ENCODE measurements around the gene PCBP4. TPM values are rescaled to one million over a fixed set of nuclear protein-coding genes. Genes with fewer than 3 reads are reported as not detected.

Gene PCBP4
- polyA plus RNA-seq, 3 donors, result 0.09 to 1.3 (median 0.22) TPM

GRCh38 chr3:52002748-52003147 is 35.5 kb upstream of the PCBP4 start:
- Histone ChIP-seq H2AFZ (ENCODE audit: insufficient read depth, low read depth, low read length, poor library complexity, severe bottlenecking) (no peak overlapping the region), H3K4me3 (replicated peaks in 1 of 3; ENCODE audit: low read depth in 2 of 3, low read length in 3 of 3) (no peak overlapping the region), H3K27me3 (ENCODE audit: control insufficient read depth in 2 of 2, insufficient read depth in 2 of 2, low read length in 2 of 2) (no peaks in the 10 kb centered on the region), H3K36me3 (replicated peaks in 1 of 2; ENCODE audit: control insufficient read depth in 1 of 2, insufficient read depth in 2 of 2, low read length in 2 of 2) (no peaks in the 10 kb centered on the region), H3K79me2 (ENCODE audit: insufficient read depth, low read length) (no peaks in the 10 kb centered on the region), H3K9me3 (replicated peaks in 1 of 2; ENCODE audit: control insufficient read depth in 1 of 2, insufficient read depth in 1 of 2, low read length in 2 of 2) (no peaks in the 10 kb centered on the region), H3K4me2 (replicated peaks; ENCODE audit: extremely low read depth, low read length, poor library complexity, severe bottlenecking) (no peak overlapping the region), H3K4me1 (ENCODE audit: control insufficient read depth in 1 of 2, insufficient read depth in 2 of 2, low read length in 2 of 2) (peaks cover 22 to 29% of the 10 kb centered on the region in 2 donors), H3K9ac (ENCODE audit: insufficient read depth, low read length, poor library complexity, severe bottlenecking) (no peak overlapping the region), H4K20me1 (ENCODE audit: insufficient read depth, low read length) (no peaks in the 10 kb centered on the region), H3K27ac (ENCODE audit: low read depth in 1 of 2, low read length in 2 of 2) (no peak overlapping the region)
- Mint-ChIP-seq H3K27ac (peak overlapping the region in 1 of 7 donors; percentile 19), H3K36me3 (no peaks in the 10 kb centered on the region), H3K27me3 (ENCODE audit: low read depth in 3 of 3) (peaks cover 0 to 7% (median 6%) of the 10 kb centered on the region in 3 donors), H3K4me3 (no peak overlapping the region), H3K4me1 (peaks cover 24% of the 10 kb centered on the region), H3K9me3 (no peaks in the 10 kb centered on the region)
- DNase-seq, result no peak
- TF ChIP-seq CTCF (IDR thresholded peaks at IDR 0.05), result no peak
- intact Hi-C loops (cut with micrococcal nuclease), result loop anchor here (2.0 to 5.0 kb wide), 3 partner anchors 50 to 140 kb away; no protein-coding TSS in a partner anchor
- WGBS (ENCODE audit: insufficient coverage), result 100% methylated on average over 1 of the region's 6 CpGs

- H3K36me3 ChIP-seq (replicated peaks in 1 of 2; ENCODE audit: control insufficient read depth in 1 of 2, insufficient read depth in 2 of 2, low read length in 2 of 2), result no peaks in the 10 kb centered on the region
- H3K9ac ChIP-seq (ENCODE audit: insufficient read depth, low read length, poor library complexity, severe bottlenecking), result no peak overlapping the region
- peak overlapping the region; percentile 35 for H2AFZ ChIP-seq (ENCODE audit: insufficient read depth, low read depth, low read length, poor library complexity, severe bottlenecking)
- Mint-ChIP-seq H3K4me1 (peaks cover 19% of the 10 kb centered on the region), H3K27me3 (ENCODE audit: low read depth in 3 of 3) (peaks cover 2 to 7% (median 6%) of the 10 kb centered on the region in 3 donors), H3K4me3 (no peak overlapping the region), H3K27ac (no peak overlapping the region), H3K9me3 (no peaks in the 10 kb centered on the region), H3K36me3 (no peaks in the 10 kb centered on the region)
- H3K27me3 ChIP-seq (ENCODE audit: control insufficient read depth in 2 of 2, insufficient read depth in 2 of 2, low read length in 2 of 2), result no peaks in the 10 kb centered on the region
- H3K4me3 ChIP-seq (replicated peaks in 1 of 3; ENCODE audit: low read depth in 2 of 3, low read length in 3 of 3), result no peak overlapping the region
- H3K9me3 ChIP-seq (replicated peaks in 1 of 2; ENCODE audit: control insufficient read depth in 1 of 2, insufficient read depth in 1 of 2, low read length in 2 of 2), result no peaks in the 10 kb centered on the region
- no peaks in the 10 kb centered on the region for H3K79me2 ChIP-seq (ENCODE audit: insufficient read depth, low read length)
- H3K27ac ChIP-seq (ENCODE audit: low read depth in 1 of 2, low read length in 2 of 2), result no peak overlapping the region
- no peaks in the 10 kb centered on the region for H4K20me1 ChIP-seq (ENCODE audit: insufficient read depth, low read length)
- DNase-seq, result peak; percentile 46 to 69 (median 61)
- WGBS (ENCODE audit: insufficient coverage), result 1% methylated on average over 7 of the region's 18 CpGs
- TF ChIP-seq CTCF (IDR thresholded peaks at IDR 0.05), result peak; percentile 95
- H3K4me2 ChIP-seq (replicated peaks; ENCODE audit: extremely low read depth, low read length, poor library complexity, severe bottlenecking), result peak overlapping the region; percentile 20
- peaks cover 18 to 22% of the 10 kb centered on the region in 2 donors for H3K4me1 ChIP-seq (ENCODE audit: control insufficient read depth in 1 of 2, insufficient read depth in 2 of 2, low read length in 2 of 2)
- intact Hi-C loops (cut with micrococcal nuclease), result loop anchor here in 1 of 2 donors (1.0 to 5.0 kb wide), 3 partner anchors 51 to 143 kb away; no protein-coding TSS in a partner anchor
These were observed 34.3 kb upstream of the PCBP4 start for GRCh38 chr3:52001443-52001974.

Measured in CD14-positive monocyte (primary cell).